ENCODE measurements around the gene PAPPA.
A peak's percentile ranks its signal among the peaks of the same experiment; 100 is the strongest.

Gene PAPPA

GRCh38 chr9:116163293-116164055, 9.9 kb downstream of the PAPPA start:
- DNase-seq (ENCODE audit: extremely low spot score): no peak
- ChIA-PET POLR2A (no interaction called here), CTCF (interaction anchor here (1.0 to 1.5 kb wide), 2 partner anchors 11 to 409 kb away, joined by 5 to 6 read pairs; no protein-coding TSS in a partner anchor)
- TF ChIP-seq, protein P1, sequence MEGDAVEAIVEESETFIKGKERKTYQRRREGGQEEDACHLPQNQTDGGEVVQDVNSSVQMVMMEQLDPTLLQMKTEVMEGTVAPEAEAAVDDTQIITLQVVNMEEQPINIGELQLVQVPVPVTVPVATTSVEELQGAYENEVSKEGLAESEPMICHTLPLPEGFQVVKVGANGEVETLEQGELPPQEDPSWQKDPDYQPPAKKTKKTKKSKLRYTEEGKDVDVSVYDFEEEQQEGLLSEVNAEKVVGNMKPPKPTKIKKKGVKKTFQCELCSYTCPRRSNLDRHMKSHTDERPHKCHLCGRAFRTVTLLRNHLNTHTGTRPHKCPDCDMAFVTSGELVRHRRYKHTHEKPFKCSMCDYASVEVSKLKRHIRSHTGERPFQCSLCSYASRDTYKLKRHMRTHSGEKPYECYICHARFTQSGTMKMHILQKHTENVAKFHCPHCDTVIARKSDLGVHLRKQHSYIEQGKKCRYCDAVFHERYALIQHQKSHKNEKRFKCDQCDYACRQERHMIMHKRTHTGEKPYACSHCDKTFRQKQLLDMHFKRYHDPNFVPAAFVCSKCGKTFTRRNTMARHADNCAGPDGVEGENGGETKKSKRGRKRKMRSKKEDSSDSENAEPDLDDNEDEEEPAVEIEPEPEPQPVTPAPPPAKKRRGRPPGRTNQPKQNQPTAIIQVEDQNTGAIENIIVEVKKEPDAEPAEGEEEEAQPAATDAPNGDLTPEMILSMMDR (IDR thresholded peaks at IDR 0.05; ENCODE audit: control extremely low read depth, extremely low read depth, low read depth, missing control alignments): peak; percentile 23

DNA sequence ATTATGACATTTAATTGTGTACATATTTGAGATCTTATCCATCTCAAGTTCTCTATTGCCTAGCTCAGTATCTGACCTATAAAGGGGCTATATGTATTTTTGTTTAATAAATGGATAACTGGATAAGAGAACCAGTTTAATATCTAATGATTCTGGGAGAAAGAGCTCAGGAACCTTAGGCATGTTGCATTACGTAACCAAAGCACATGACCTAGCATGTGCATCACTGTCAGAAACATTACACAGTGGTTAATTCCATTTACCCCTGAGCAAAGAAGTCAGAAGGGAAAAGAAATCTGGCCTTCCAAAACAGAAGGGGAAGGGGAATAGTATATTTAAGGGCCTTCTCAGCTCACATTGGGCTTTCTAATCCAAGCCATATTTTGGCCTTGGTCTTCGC, 12.3 kb downstream of the PAPPA start:
- ChIA-PET POLR2A (no interaction called here), CTCF (interaction anchor here (1.3 to 1.6 kb wide), 2 partner anchors 57 to 572 kb away, joined by 3 to 5 read pairs; no protein-coding TSS in a partner anchor)
- DNase-seq (ENCODE audit: extremely low spot score): no peak

GRCh38 chr9:116166713-116167112, 13.1 kb downstream of the PAPPA start:
- POLR2A ChIA-PET: no interaction called here
- no peak for DNase-seq (ENCODE audit: extremely low spot score)
- TF ChIP-seq, protein P1 (IDR thresholded peaks at IDR 0.05; ENCODE audit: control extremely low read depth, extremely low read depth, low read depth, missing control alignments): peak; percentile 24
- CTCF ChIA-PET: interaction anchor here (1.3 to 1.6 kb wide), 2 partner anchors 58 to 573 kb away, joined by 3 to 5 read pairs; no protein-coding TSS in a partner anchor

More for the DNA sequence above, 12.3 kb downstream of the PAPPA start:
- TF ChIP-seq, protein P1 (IDR thresholded peaks at IDR 0.05; ENCODE audit: control extremely low read depth, extremely low read depth, low read depth, missing control alignments): no peak

GRCh38 chr9:116168231-116168630, 14.6 kb downstream of the PAPPA start:
- POLR2A ChIA-PET: no interaction called here
- CTCF ChIA-PET: interaction anchor here (0.8 to 1.9 kb wide), 3 partner anchors 8 to 575 kb away, joined by 3 to 7 read pairs (median 4); no protein-coding TSS in a partner anchor
- TF ChIP-seq, protein P1 (IDR thresholded peaks at IDR 0.05; ENCODE audit: control extremely low read depth, extremely low read depth, low read depth, missing control alignments): no peak
- no peak for DNase-seq (ENCODE audit: extremely low spot score)

DNA sequence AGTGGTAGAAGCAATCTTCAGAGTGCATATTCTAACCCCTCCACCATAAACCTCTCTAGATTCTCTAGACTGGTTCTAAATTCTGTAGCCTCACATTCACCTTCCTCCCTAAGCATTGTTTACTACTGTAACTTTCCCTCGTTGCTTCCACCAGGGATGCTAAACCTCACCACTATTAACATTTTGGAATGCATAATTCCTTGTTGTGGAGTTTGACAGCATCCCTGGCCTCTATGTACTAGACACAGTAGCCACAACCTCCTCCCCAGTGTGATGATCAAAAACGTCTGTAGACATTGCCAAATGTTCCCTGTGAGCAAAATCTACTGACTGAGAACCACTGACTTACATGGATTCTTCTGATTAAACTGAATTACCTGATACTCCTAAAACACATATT, 18.6 kb downstream of the PAPPA start:
- no peak for DNase-seq (ENCODE audit: extremely low spot score)
- ChIA-PET POLR2A (no interaction called here), CTCF (interaction anchor here (0.9 kb wide), 1 partner anchor 23 kb away, joined by 3 read pairs; no protein-coding TSS in a partner anchor)
- TF ChIP-seq, protein P1 (IDR thresholded peaks at IDR 0.05; ENCODE audit: control extremely low read depth, extremely low read depth, low read depth, missing control alignments): no peak

DNA sequence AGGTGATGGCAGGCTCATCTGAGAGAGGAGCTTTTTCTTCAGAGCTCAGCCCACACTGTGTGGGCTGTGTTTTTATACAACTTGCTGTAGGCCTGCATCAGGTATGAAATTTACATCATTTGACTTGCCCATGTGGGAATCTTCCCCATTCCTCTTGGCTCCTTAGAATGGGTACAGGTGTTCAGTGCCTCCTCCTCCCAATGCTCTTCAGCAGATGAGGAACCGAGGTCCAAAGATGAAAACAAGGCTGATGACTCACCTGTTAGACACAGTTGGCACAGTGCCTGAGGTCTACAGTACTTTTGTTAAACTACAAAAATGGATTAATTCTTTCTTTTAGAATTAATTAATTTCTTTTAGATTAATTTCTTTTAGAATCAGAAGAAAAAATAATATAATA, 20.8 kb downstream of the PAPPA start:
- ChIA-PET POLR2A (no interaction called here), CTCF (interaction anchor here (1.4 kb wide), 1 partner anchor 15 kb away, joined by 3 read pairs; no protein-coding TSS in a partner anchor)
- TF ChIP-seq, protein P1 (IDR thresholded peaks at IDR 0.05; ENCODE audit: control extremely low read depth, extremely low read depth, low read depth, missing control alignments): no peak
- DNase-seq (ENCODE audit: extremely low spot score): no peak

Data from GM10248 (cell line).